Measurements from ENCODE around the gene LENG8. TPM values are rescaled to one million over a fixed set of nuclear protein-coding genes. Genes with fewer than 3 reads are reported as not detected.
A peak's percentile ranks its signal among the peaks of the same experiment; 100 is the strongest.

Gene LENG8
- total and polyA plus RNA-seq, 2 of the 13 experiments (the other 11 are each of a cell fraction or from before 2014, with no cell fraction given), result 14.3 to 41.9 TPM

- TF ChIP-seq DZIP1 (CRISPR knock-in tag; IDR thresholded peaks at IDR 0.05) (no peak), ZNF710 (CRISPR knock-in tag; IDR thresholded peaks at IDR 0.05; ENCODE audit: borderline replicate concordance) (no peak; the same call in 1 of the 2 replicates), ARNT2 (CRISPR knock-in tag; IDR thresholded peaks at IDR 0.05; ENCODE audit: low read depth) (peak; percentile 56; the same call in 1 of the 2 replicates), ZMYM4 (CRISPR knock-in tag; IDR thresholded peaks at IDR 0.05) (peak; percentile 50; the same call in 1 of the 2 replicates), MTF2 (CRISPR knock-in tag; IDR thresholded peaks at IDR 0.05; ENCODE audit: borderline replicate concordance) (no peak), ZNF33A (CRISPR knock-in tag; IDR thresholded peaks at IDR 0.05; ENCODE audit: borderline replicate concordance) (no peak), ZFAT (CRISPR knock-in tag; conservative IDR thresholded peaks at IDR 0.05) (no peak), DNMT1 (CRISPR knock-in tag; IDR thresholded peaks at IDR 0.05) (no peak), ZSCAN5A (CRISPR knock-in tag; IDR thresholded peaks at IDR 0.05; ENCODE audit: borderline replicate concordance) (no peak), RBM39 (IDR thresholded peaks at IDR 0.05; ENCODE audit: low read depth, low read length, poor library complexity, severe bottlenecking) (peak; percentile 89), ZNF576 (CRISPR knock-in tag; IDR thresholded peaks at IDR 0.05) (no peak), RFX1 (IDR thresholded peaks at IDR 0.05) (no peak), CREBL2 (CRISPR knock-in tag; IDR thresholded peaks at IDR 0.05; ENCODE audit: borderline replicate concordance) (no peak)
Observed at GRCh38 chr19:54420383-54421168, 28.4 kb upstream of the LENG8 start (continued).

Data from HepG2 (cell line).